Colon (tissue), 2 donors: ENCODE measurements around the gene DDC.

Experiments used
- FAIRE-seq: peaks from 2 replicates; lab custom pipeline; 2012; peaks lifted over from hg19 to GRCh38; lab: Jason Lieb, UNC
- donor health status: control.
- donor health status: control.

DDC gene

DNA sequence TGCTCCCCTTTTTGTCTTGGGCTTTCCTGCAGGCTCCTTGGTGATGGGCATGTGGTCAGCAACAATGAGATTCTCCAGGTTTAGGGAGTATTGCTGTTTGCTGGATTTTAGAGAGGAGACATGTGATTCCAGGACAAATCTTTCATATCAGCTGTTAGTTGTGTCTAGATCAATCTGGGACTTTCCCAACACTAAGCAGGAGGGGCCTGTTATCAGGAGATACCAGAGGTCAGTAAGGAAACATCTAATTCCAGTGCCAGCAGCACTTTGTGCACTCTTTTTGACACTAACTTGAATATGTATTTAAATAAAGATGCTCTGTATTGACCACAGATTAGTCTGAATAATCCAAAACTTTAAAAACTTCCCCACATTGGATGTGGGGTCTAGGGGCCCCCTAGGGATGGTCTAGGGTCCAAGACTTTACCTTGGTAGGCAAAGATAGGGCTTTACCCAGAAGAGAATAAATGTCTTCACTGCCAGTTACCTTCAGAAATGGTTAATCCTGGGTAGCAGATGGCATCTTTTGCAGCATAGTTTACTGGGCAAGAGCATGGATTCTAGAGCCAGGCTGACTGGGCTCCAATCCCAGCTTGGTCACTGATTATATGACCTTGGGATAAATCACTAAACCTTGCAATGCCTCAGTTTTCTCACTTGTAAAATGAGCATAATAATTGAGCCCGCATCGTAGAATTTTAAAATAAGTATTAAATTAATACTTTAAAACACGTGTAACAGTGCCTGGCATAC, 108.7 kb downstream of the DDC start:
- no peak for FAIRE-seq

DNA sequence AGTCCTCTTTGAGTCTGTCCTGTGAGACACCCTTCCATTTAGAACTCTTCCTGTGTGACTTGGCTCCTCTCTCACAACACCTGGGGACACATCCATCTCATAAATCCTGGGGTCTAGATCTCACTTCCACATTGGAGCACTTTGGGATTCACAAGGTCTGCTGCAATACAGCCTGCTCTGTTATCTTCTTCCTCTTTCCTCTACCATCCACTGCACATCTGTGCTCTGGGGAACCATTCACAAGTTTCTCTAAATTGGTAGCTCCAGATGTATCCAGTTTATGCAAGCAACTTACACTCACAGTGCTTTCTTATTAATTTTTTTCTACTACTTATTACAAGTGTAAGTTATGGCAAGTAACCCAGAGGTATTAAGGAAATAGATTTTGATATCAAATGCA, 109.5 kb downstream of the DDC start:
- no peak for FAIRE-seq

GRCh38 chr7:50454968-50455367, 110.2 kb downstream of the DDC start:
- FAIRE-seq: no peak

- no peak for FAIRE-seq
These were observed 114.6 kb downstream of the DDC start for GRCh38 chr7:50450590-50451032.

DNA sequence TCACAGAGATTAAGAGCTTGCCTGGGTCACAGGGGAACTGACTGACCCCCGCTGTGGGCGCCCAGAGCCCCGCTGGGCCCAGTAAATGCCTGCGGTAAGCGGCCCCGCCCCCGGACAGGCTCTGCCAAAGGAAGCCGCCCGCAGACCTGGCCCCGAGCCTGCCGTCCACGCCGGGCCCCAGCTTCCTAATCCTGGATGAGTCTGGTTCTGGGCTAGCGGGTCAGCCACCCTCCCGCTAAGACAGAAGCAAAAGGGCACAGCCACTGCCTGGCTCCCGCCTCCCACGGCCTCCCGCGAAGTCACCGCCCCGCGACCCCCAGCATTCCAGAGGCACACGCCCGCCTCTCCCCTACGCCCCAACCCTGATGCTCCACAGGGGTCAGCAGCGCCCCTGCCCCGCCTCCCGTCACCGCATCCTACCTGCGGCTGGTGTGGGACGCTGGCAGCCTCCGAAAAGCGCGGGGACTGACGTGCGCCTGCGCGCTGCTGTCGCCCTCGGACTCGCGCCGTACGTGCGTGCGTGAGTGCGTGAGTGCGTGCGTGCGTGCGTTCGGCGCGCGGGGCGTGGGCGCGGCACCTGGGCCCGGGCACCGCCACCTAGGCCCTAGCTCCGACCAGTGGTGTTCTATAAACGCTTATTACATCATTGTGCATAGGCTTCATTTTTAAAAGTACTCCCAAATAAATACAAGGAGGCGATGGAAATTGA, 115.2 kb downstream of the DDC start, which contains the start of gene FIGNL1:
Gene FIGNL1, minus strand, starts transcription at position 470 of the 709 bp plus-strand sequence. CDS start 3,063 bp downstream, outside the sequence.
- no peak for FAIRE-seq

- no peak for FAIRE-seq
These were observed 115.7 kb downstream of the DDC start for GRCh38 chr7:50449501-50449880.

DNA sequence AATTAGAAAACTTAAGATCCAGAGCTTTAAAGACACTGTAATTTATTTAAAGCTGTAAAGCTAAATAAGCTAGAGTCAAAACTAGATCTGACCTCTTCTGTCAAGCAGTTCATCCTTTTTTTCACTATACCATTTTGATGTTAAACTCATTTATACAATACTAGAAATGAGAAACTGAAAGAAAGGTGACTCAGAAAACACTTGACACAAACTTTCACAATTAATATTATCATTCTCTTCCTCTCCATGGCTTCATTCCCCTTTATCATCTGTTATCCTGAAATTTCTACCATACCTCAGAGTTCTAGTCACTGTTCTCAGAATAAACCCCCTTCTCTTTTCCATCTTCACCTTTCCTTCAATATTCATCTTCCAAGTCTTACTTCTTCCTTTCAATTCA, 116.4 kb downstream of the DDC start:
- no peak for FAIRE-seq

DNA sequence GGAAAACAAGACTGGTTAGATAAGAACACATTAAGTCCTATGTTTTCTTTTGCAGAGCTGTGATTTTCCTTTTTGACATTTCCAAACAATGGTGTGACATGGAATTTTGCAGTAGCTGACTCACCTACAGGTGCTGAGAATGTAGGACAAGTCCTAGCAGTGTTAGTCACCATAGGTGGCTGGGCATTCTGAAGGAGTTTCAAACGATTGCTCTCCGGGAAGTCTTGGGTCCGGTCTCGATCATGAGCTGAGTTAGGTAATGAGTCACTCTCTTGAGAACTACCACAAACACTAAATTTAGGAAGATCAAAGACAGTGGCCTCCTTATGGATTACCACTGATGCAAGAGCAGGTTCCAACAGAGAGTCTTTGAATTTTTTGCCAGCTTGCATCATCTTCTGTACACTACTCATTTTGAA, 118.7 kb downstream of the DDC start:
- FAIRE-seq: no peak

DNA sequence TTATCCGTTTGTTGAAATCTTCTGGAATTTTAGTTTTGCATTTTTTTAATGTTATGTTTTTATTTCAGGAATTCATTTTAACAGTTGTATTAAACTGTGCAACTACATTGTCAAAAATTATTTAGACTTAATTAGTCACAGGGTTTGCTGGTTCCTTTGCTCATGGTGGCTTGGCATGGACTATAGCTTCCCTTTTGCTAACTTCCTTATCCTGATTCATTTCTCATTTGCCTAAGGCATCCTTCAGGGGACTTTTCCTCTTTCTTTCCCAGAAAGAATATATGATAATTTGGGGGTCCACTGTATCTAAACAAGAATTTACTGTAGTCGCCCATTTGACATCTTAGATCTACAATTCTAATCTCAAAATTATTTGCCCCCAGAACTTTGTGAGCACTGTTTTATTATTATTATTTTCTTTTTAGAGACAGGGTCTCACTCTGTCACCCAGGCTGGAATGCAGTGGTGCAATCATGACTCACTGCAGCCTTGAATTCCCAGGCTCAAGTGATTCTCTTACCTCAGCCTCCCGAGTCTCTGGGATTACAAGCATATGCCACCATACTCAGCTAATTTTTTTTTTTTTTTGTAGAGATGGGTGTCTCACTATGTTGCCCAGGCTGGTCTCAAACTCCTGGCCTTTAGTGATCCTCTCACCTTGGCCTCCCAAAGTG, 128.9 kb downstream of the DDC start:
- no peak for FAIRE-seq

GRCh38 chr7:50431722-50432305, 133.4 kb downstream of the DDC start:
- no peak for FAIRE-seq

- no peak for FAIRE-seq
These were observed 133.9 kb downstream of the DDC start for GRCh38 chr7:50431316-50431715.

GRCh38 chr7:50428911-50429310, 136.3 kb downstream of the DDC start:
- FAIRE-seq: no peak

- no peak for FAIRE-seq
These were observed 137.7 kb downstream of the DDC start for GRCh38 chr7:50427518-50427917.

- FAIRE-seq: no peak
These were observed 138.7 kb downstream of the DDC start for GRCh38 chr7:50426280-50427045.

- no peak for FAIRE-seq
These were observed 139.9 kb downstream of the DDC start for GRCh38 chr7:50425318-50425717.

DNA sequence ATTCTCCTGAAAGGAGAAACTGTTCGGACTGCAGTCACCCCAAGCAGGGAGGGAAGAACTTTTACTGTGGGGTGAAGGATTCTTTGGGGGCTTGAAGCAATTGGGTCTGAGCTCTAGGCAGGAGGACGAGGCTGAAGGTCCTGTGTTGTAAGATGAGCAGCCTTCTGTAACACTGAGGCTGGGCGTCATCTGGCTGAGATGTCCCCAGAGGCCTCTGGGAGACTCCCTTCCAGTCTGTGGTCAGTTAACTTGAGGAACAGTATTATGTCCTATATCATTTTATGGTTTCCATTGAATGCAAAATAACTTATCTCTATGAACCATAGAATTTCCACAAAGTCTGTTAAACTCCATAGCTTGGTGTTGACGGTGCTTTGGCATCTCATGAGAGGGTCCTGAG, 141.3 kb downstream of the DDC start:
- no peak for FAIRE-seq

GRCh38 chr7:50422858-50423257, 142.3 kb downstream of the DDC start:
- FAIRE-seq: no peak

GRCh38 chr7:50421043-50421442, 144.2 kb downstream of the DDC start:
- no peak for FAIRE-seq

GRCh38 chr7:50418526-50419290, 146.5 kb downstream of the DDC start:
- no peak for FAIRE-seq

DNA sequence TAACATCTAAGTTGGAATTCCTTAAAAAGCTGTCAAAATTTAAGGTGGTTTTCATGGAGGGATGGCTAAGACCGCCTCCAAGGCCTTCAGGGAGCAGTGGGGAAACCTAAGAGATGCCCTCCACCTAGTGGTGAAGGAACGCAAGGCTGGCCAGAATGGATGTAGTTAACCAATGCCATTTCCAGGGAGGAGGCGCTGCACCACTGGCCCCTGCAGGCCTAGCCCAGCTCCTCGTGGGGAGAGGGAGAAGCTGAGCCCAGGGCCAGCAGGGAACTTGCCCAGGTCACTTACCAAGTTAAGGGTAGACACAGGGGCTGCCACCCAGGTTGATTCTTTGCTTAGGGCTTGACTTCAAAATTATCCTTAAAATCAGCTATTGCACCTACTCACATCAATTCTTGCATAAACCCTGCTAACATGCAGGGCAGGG, 147.1 kb downstream of the DDC start:
- FAIRE-seq: no peak
